ENCODE results near the gene SRGAP1.
"Not testable (repeated sequence)": the region's sequence is repeated elsewhere in the genome, so short reads cannot be mapped to it uniquely, and the experiment has no call there.

The SRGAP1 gene

GRCh38 chr12:64170024-64170423 lies 325.5 kb downstream of the SRGAP1 start:
- DNase-seq (ENCODE audit: low read depth in 3 of 3): no peak

- no peak for DNase-seq (ENCODE audit: low read depth in 3 of 3)
These were observed 326.2 kb downstream of the SRGAP1 start for GRCh38 chr12:64170730-64171129.

GRCh38 chr12:64171715-64172114 lies 327.2 kb downstream of the SRGAP1 start:
- DNase-seq (ENCODE audit: low read depth in 3 of 3): no peak

GRCh38 chr12:64172143-64172970 lies 327.9 kb downstream of the SRGAP1 start:
- DNase-seq (ENCODE audit: low read depth in 3 of 3): no peak

- no peak for DNase-seq (ENCODE audit: low read depth in 3 of 3)
These were observed 329.0 kb downstream of the SRGAP1 start for GRCh38 chr12:64173456-64173855.

GRCh38 chr12:64175254-64175945 lies 330.9 kb downstream of the SRGAP1 start:
- no peak for DNase-seq (ENCODE audit: low read depth in 3 of 3)

GRCh38 chr12:64177001-64177400 lies 332.5 kb downstream of the SRGAP1 start:
- no peak for DNase-seq (ENCODE audit: low read depth in 3 of 3)

- DNase-seq (ENCODE audit: low read depth in 3 of 3): no peak
These were observed 333.6 kb downstream of the SRGAP1 start for GRCh38 chr12:64178122-64178521.

GRCh38 chr12:64180951-64181350 lies 336.5 kb downstream of the SRGAP1 start:
- DNase-seq (ENCODE audit: low read depth in 3 of 3): no peak

- no peak for DNase-seq (ENCODE audit: low read depth in 3 of 3)
These were observed 337.2 kb downstream of the SRGAP1 start for GRCh38 chr12:64181430-64182291.

GRCh38 chr12:64184216-64184615 lies 339.7 kb downstream of the SRGAP1 start:
- no peak for DNase-seq (ENCODE audit: low read depth in 3 of 3)

- no peak for DNase-seq (ENCODE audit: low read depth in 3 of 3)
These were observed 342.3 kb downstream of the SRGAP1 start for GRCh38 chr12:64186789-64187188.

- DNase-seq (ENCODE audit: low read depth in 3 of 3): no peak
These were observed 342.9 kb downstream of the SRGAP1 start for GRCh38 chr12:64187370-64187769.

GRCh38 chr12:64187794-64188193 lies 343.3 kb downstream of the SRGAP1 start:
- no peak for DNase-seq (ENCODE audit: low read depth in 3 of 3)

GRCh38 chr12:64189530-64189929 lies 345.0 kb downstream of the SRGAP1 start:
- DNase-seq (ENCODE audit: low read depth in 3 of 3): no peak

GRCh38 chr12:64190140-64190539 lies 345.6 kb downstream of the SRGAP1 start:
- no peak for DNase-seq (ENCODE audit: low read depth in 3 of 3)

GRCh38 chr12:64192644-64193444 lies 348.3 kb downstream of the SRGAP1 start:
- DNase-seq (ENCODE audit: low read depth in 3 of 3): no peak

- no peak for DNase-seq (ENCODE audit: low read depth in 3 of 3)
These were observed 349.4 kb downstream of the SRGAP1 start for GRCh38 chr12:64193931-64194330.

- DNase-seq (ENCODE audit: low read depth in 3 of 3): no peak
These were observed 350.0 kb downstream of the SRGAP1 start for GRCh38 chr12:64194333-64195149.

- not testable (repeated sequence) for DNase-seq (ENCODE audit: low read depth in 3 of 3)
These were observed 351.3 kb downstream of the SRGAP1 start for GRCh38 chr12:64195841-64196240.
